Neutrophil (primary cell): Measurements from ENCODE around the gene MFN1.

Experiments used
- H3K27ac ChIP-seq: fragments of 200-600 bp; sonication (generic); 2 replicates; pipeline ENCODE4 v1.5.1; 2016; ENCODE audit warnings: mild to moderate bottlenecking, moderate library complexity
- H3K27me3 ChIP-seq: fragments of 200-600 bp; sonication (generic); 2 replicates; pipeline ENCODE4 v1.6.0; 2016; ENCODE audit warnings: mild to moderate bottlenecking
- H3K36me3 ChIP-seq: fragments of 200-600 bp; sonication (generic); 2 replicates; pipeline ENCODE4 v1.5.1; 2017
- H3K4me1 ChIP-seq, 2 experiments: fragments of 200-600 bp in 1 of 2; sonication (generic) in 1 of 2; 1 replicate in 1 of 2; 2 replicates in 1 of 2; pipeline versions ENCODE4 v1.5.1 to v1.6.1; 2013 to 2016; ENCODE audit warnings: low read depth in 1 of 2, low read length in 1 of 2, mild to moderate bottlenecking in 1 of 2, moderate library complexity in 1 of 2; ENCODE audit not compliant: control insufficient read depth in 1 of 2, insufficient read depth in 1 of 2
- H3K4me3 ChIP-seq, 2 experiments: fragments of 200-600 bp in 1 of 2; sonication (generic) in 1 of 2; 1 replicate in 1 of 2; 2 replicates in 1 of 2; pipeline ENCODE4 v1.5.1; 2013 to 2016; ENCODE audit warnings: low read depth in 1 of 2, low read length in 1 of 2, mild to moderate bottlenecking in 1 of 2, moderate library complexity in 1 of 2
- H3K9me3 ChIP-seq: fragments of 200-600 bp; sonication (generic); 2 replicates; pipeline ENCODE4 v1.5.1; 2016
- TF ChIP-seq, protein P1 (sequence below): fragments of 200-600 bp; sonication (generic); IDR thresholded peaks from 2 replicates; pipeline ENCODE4 v1.5.1; 2016; ENCODE audit warnings: antibody characterized with exemption

Gene MFN1

GRCh38 chr3:179391906-179392305 is 44.4 kb downstream of the MFN1 start:
- Histone ChIP-seq H3K36me3 (peaks cover 84% of the 10 kb centered on the region), H3K27ac (no peak overlapping the region), H3K9me3 (no peaks in the 10 kb centered on the region), H3K27me3 (no peaks in the 10 kb centered on the region), H3K4me1 (no peaks in the 10 kb centered on the region), H3K4me3 (no peak overlapping the region)
- TF ChIP-seq, protein P1, sequence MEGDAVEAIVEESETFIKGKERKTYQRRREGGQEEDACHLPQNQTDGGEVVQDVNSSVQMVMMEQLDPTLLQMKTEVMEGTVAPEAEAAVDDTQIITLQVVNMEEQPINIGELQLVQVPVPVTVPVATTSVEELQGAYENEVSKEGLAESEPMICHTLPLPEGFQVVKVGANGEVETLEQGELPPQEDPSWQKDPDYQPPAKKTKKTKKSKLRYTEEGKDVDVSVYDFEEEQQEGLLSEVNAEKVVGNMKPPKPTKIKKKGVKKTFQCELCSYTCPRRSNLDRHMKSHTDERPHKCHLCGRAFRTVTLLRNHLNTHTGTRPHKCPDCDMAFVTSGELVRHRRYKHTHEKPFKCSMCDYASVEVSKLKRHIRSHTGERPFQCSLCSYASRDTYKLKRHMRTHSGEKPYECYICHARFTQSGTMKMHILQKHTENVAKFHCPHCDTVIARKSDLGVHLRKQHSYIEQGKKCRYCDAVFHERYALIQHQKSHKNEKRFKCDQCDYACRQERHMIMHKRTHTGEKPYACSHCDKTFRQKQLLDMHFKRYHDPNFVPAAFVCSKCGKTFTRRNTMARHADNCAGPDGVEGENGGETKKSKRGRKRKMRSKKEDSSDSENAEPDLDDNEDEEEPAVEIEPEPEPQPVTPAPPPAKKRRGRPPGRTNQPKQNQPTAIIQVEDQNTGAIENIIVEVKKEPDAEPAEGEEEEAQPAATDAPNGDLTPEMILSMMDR, result no peak

DNA sequence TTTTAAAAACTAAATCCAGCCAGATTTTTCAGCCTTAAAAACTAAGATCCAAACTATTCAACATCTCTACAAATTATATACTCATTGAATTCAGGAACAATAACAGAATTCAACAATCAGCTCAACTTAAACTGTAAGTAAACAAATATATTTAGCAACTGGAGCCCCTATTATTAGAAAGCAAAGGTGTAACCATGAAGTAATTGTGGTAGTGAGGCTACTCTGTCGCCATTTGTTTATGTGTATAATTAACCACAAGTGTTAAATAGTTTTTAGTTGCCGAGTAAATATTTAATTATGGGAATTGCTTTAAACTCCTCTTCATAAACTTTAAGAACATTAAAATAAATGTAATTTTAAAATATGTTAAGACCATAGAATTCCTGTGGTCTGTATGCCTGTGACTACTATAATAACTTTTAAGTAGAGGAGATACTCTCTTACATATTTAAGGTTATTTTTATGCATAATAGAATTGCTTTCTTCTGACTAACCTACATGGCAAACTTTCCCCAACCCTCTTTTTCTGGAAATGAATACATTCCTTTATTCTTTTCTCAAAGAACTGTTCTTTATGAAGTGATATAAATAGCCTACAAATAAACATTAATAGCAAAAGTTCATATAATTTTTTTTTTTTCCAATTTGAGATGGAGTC is 51.2 kb downstream of the MFN1 start:
- H3K27me3 ChIP-seq, result no peaks in the 10 kb centered on the region
- no peak overlapping the region for H3K4me3 ChIP-seq
- peaks cover 79% of the 10 kb centered on the region for H3K36me3 ChIP-seq
- no peaks in the 10 kb centered on the region for H3K4me1 ChIP-seq
- no peak overlapping the region for H3K27ac ChIP-seq
- no peaks in the 10 kb centered on the region for H3K9me3 ChIP-seq
- TF ChIP-seq, protein P1, result no peak

DNA sequence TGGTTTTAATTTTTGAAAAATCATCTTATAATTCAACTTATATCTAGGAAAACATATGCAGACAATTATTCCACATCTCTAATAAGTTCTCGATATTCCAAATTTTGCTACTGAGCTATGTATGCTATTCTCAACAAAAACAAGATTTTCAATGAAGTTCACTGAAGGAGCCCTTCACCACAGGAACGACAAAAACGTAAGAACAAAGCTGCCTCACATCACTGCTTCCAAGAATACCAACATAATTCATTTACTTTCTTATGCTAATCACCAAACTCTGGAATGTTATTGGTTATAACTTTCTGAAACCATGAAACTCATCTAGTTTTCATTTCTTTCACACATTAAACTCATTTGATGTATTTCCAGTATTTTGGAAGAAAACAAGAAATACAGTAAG is 54.1 kb downstream of the MFN1 start:
- Histone ChIP-seq H3K9me3 (no peaks in the 10 kb centered on the region), H3K36me3 (peaks cover 78% of the 10 kb centered on the region), H3K4me1 (no peaks in the 10 kb centered on the region), H3K4me3 (no peak overlapping the region), H3K27ac (no peak overlapping the region), H3K27me3 (no peaks in the 10 kb centered on the region)
- TF ChIP-seq, protein P1, result no peak

GRCh38 chr3:179402963-179403362 is 55.5 kb downstream of the MFN1 start:
- no peak overlapping the region for H3K4me3 ChIP-seq
- no peaks in the 10 kb centered on the region for H3K27me3 ChIP-seq
- H3K27ac ChIP-seq, result no peak overlapping the region
- H3K36me3 ChIP-seq, result peaks cover 78% of the 10 kb centered on the region
- TF ChIP-seq, protein P1, result no peak
- H3K9me3 ChIP-seq, result no peaks in the 10 kb centered on the region
- no peaks in the 10 kb centered on the region for H3K4me1 ChIP-seq

DNA sequence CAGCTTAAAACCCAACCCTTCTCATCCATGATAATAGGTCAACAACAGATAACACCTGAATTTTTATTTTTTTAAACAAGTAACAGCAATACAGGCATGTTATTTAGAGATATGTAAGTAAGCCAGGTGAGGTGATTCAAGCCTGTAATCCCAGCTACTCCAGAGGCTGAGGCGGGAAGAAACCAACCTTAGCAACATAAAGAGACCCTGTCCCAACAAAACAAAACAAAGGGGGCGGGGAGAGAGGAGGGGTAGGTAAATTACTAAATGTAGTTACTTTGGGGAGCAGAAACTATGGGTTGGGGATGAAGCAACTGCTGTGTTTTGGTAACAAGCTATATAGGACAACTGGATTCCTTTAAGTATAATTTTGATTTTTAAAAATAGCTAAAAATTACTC is 56.8 kb downstream of the MFN1 start:
- Histone ChIP-seq H3K4me3 (no peak overlapping the region), H3K27me3 (no peaks in the 10 kb centered on the region), H3K4me1 (no peaks in the 10 kb centered on the region), H3K36me3 (peaks cover 65% of the 10 kb centered on the region), H3K9me3 (no peaks in the 10 kb centered on the region), H3K27ac (no peak overlapping the region)
- TF ChIP-seq, protein P1, result no peak

DNA sequence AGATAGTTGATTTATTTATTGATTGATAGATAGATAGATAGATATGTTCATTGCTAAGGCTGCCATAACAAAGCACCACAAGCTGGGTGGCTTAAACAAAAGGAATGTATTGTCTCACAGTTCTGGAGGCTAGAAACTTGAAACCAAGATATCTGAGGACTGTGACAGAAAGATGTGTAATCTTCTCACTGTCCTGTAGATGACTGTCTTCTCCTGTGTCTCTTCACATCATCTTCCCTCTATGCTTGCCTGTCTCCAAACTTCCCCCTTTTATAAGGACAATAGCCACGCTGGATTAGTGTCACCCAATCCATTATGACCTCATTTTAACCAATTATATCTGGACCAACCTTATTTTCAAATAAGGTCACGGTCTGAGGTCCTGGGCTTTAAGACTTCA is 62.8 kb downstream of the MFN1 start:
- Histone ChIP-seq H3K27ac (no peak overlapping the region), H3K4me3 (no peak overlapping the region), H3K27me3 (no peaks in the 10 kb centered on the region), H3K4me1 (no peaks in the 10 kb centered on the region), H3K9me3 (no peaks in the 10 kb centered on the region), H3K36me3 (peaks cover 52% of the 10 kb centered on the region)
- TF ChIP-seq, protein P1, result no peak
